Measurements from ENCODE around the gene TRIM27. TPM values are rescaled to one million over a fixed set of nuclear protein-coding genes. Genes with fewer than 3 reads are reported as not detected.

TRIM27 gene
- total and polyA plus RNA-seq, 2 donors = 35.0 to 73.3 TPM

DNA sequence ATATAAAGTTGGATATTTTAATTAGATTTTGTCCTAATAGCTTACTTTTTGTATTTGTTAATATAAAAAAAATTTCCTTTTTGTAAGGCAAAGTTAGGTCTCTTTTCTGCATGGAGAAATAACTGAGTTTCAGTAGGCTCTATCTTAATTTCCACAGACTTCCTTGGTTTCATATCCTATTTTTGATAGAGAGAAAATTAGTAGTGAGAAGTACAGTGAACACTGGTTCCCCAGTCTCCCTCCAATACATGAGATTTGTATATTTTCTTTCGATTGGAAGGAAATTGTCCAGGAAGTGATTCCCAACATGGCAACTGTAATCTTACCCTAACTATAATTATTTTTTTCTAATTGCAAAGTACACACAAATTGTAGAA is 26.4 kb downstream of the TRIM27 start:
- Histone ChIP-seq H3K36me3 (ENCODE audit: insufficient read depth) (peaks cover 3% of the 10 kb centered on the region), H3K4me3 (ENCODE audit: low read depth, low read length) (peak overlapping the region; percentile 63), H3K27ac (ENCODE audit: low read depth) (peak overlapping the region; percentile 50), H3K4me1 (ENCODE audit: insufficient read depth) (no peaks in the 10 kb centered on the region)
- no peak for DNase-seq (ENCODE audit: extremely low spot score)
- 3% methylated on average over 1 of the region's 1 CpG for WGBS

DNA sequence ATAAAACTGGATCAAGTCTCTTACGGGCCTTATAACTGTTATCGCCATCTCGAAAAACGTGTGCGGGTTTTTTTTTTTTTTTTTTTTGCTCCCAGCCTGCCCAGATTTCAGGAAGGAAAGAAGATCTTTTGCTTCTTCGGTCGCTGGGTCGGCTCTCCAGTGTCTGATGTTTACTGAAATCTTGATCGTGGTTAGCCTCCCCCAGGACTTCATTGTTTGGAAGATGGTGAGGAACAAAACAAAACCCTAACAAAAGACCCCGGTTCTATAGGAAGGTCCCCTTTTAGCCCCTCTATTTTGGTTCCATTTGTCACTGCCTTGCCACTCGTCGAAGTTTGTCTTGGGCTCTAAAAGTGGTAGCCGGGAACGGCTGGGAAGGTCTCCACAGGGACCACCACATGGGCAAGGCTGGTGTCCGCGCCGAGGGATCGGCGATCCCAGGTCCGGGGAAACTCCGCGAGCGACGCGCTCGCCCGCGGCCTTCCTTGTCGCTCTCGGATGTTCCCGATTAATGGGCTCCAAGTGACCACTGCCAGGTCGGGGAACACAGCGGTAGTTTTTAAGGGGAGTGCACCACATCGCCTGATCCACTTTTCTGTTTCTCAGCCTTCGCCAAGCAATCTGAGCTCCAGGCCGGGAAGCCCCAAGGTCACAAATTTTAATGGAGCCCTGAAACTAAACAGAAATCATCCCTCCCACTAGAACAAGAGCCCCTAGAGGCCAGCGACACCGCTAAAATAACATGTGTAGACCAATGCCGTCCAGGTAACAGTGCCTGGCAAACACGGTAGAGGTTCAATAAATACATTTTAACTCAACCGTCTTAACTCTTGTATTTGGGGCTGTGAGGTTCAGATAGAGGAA is 27.0 kb downstream of the TRIM27 start:
- peak overlapping the region; percentile 63 for H3K4me3 ChIP-seq (ENCODE audit: low read depth, low read length)
- H3K36me3 ChIP-seq (ENCODE audit: insufficient read depth) = peaks cover 3% of the 10 kb centered on the region
- peak overlapping the region; percentile 95 for H3K27ac ChIP-seq (ENCODE audit: low read depth)
- DNase-seq (ENCODE audit: extremely low spot score) = peak; percentile 52
- no peaks in the 10 kb centered on the region for H3K4me1 ChIP-seq (ENCODE audit: insufficient read depth)
- WGBS = under 1% methylated on average over 41 of the region's 41 CpGs

DNA sequence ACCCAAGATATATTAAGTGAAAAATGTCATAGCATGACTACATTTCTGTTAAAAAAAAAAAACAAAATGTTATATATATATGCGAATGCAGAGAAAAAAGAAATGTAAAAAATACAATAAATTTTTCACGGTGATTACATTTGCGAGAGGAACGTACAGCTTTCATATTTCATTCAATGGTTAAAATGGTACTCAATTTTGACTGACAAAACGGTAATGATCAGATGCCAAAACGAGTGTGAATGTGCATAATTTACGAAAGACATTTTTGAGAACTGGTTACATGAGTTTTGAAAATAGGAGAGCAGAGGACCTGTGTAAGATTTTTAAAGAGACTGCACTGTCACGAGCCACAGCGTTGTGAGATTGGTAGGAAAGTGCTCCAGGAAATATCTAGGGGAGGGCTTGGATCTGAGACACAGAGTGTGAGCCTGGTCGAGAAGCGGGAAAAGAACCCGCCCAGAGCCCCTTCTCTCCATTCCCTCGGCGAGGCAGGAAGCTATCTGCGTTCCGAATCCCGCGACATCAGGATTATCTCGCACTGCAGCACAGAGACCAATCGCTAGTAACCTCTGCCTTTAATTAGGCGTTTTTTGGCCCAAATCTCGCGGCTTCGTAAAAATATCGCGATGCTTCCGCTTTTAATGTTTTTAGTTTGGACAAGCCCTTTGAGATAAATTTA is 28.5 kb downstream of the TRIM27 start:
- Histone ChIP-seq H3K4me1 (ENCODE audit: insufficient read depth) (no peaks in the 10 kb centered on the region), H3K4me3 (ENCODE audit: low read depth, low read length) (peak overlapping the region; percentile 63), H3K36me3 (ENCODE audit: insufficient read depth) (no peaks in the 10 kb centered on the region), H3K27ac (ENCODE audit: low read depth) (peak overlapping the region; percentile 96)
- 8% methylated on average over 27 of the region's 27 CpGs for WGBS
- DNase-seq (ENCODE audit: extremely low spot score) = peak; percentile 99

DNA sequence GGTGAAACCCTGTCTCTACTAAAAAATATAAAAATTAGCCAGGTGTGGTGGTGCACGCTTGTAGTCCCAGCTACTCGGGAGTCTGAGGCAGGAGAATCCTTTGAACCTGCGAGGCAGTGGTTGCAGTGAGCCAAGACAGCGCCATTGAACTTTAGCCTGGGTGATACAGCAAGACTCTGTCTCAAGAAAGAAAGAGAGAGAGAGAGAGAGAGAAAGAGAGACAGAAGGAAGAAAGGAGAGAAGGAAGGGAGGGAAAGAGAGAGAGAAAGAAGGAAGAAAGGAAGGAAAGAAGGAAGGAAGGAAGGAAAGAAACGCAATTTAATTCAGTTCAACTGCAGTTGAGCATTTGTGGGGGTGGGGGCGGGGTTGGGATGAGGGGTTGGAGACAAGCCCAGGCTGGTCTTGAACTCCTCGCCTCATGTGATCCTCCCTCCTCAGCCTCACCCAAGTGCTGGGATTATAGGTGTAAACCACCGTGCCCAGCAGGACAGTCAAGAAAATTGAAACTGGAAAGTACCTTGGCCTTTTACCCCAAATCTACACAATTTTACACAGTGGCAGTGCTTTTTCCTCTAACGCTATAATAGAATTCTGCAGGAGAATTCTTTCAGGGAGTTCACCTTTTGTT is 30.5 kb downstream of the TRIM27 start:
- no peak overlapping the region for H3K27ac ChIP-seq (ENCODE audit: low read depth)
- no peak for DNase-seq (ENCODE audit: extremely low spot score)
- H3K4me3 ChIP-seq (ENCODE audit: low read depth, low read length) = no peak overlapping the region
- no peaks in the 10 kb centered on the region for H3K4me1 ChIP-seq (ENCODE audit: insufficient read depth)
- 82% methylated on average over 9 of the region's 9 CpGs for WGBS
- no peaks in the 10 kb centered on the region for H3K36me3 ChIP-seq (ENCODE audit: insufficient read depth)

DNA sequence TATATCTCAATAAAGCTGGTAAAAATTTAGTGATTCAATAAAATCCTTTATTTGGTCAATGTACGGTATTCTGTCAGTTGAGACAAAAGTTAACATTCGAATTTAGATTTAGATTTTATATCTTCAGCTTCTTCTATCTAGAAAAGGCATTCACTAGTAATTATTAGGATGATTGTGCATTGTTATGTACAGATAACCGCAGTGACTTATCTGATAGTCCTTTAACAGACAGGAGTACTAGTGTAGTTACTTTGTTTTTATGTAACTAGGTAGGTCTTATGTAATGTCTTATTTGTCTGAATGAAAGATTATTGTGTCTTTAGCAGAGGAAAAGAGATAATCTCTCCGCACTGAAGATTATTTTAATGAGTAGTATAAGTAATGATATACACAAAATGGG is 31.3 kb downstream of the TRIM27 start:
- no peaks in the 10 kb centered on the region for H3K4me1 ChIP-seq (ENCODE audit: insufficient read depth)
- DNase-seq (ENCODE audit: extremely low spot score) = no peak
- H3K4me3 ChIP-seq (ENCODE audit: low read depth, low read length) = no peak overlapping the region
- no peak overlapping the region for H3K27ac ChIP-seq (ENCODE audit: low read depth)
- no peaks in the 10 kb centered on the region for H3K36me3 ChIP-seq (ENCODE audit: insufficient read depth)
- 71% methylated on average over 4 of the region's 4 CpGs for WGBS

DNA sequence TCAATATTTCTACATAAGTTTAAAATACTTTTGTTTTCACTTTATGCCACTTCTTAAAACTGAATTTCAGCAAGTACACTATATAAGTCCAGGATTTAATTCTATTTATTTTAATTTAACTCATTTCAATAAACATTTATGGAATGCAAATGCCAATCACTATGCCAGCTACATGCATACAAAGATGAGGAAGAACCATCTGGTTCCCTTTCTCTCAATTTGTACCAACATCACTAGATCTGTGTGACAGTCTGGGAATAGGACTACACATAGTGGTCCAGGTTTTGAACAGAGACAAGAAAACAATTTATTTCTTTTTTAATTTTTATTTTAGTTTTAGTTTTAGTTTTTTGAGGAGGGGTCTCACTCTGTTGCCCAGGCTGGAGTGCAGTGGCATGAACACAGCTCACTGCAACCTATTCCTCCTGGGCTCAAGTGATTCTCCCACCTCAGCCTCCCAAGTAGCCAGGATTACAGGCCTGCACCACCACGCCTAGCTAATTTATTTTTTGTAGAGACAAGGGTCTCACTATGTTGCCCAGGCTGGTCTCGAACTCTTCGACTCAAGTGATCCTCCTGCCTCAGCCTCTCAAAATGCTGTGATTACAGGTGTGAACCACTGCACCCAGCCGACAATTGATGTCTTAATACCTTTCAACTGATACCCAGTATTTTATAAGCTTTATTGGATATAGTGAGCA is 35.8 kb downstream of the TRIM27 start:
- Histone ChIP-seq H3K36me3 (ENCODE audit: insufficient read depth) (no peaks in the 10 kb centered on the region), H3K4me1 (ENCODE audit: insufficient read depth) (no peaks in the 10 kb centered on the region), H3K27ac (ENCODE audit: low read depth) (no peak overlapping the region), H3K4me3 (ENCODE audit: low read depth, low read length) (no peak overlapping the region)
- no peak for DNase-seq (ENCODE audit: extremely low spot score)
- 93% methylated on average over 4 of the region's 4 CpGs for WGBS

DNA sequence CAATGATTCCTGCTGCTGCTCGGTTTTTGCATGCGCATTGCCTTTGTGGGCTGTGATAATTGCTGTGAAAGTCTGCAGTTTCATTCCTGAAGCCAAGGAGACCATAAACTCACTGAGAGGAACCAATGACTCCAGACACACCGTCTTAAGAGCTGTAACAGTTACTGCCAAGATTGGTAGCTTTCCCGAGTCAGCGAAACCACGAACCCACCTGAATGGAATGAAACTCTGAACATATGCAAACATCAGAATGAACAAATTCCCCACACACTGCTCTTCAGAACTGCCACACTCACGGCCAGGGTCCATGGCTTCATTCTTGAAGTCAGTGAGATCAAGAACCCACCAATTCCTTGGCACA is 37.7 kb downstream of the TRIM27 start:
- Histone ChIP-seq H3K36me3 (ENCODE audit: insufficient read depth) (no peaks in the 10 kb centered on the region), H3K4me1 (ENCODE audit: insufficient read depth) (no peaks in the 10 kb centered on the region), H3K27ac (ENCODE audit: low read depth) (no peak overlapping the region), H3K4me3 (ENCODE audit: low read depth, low read length) (no peak overlapping the region)
- no peak for DNase-seq (ENCODE audit: extremely low spot score)
- WGBS = 84% methylated on average over 7 of the region's 7 CpGs

DNA sequence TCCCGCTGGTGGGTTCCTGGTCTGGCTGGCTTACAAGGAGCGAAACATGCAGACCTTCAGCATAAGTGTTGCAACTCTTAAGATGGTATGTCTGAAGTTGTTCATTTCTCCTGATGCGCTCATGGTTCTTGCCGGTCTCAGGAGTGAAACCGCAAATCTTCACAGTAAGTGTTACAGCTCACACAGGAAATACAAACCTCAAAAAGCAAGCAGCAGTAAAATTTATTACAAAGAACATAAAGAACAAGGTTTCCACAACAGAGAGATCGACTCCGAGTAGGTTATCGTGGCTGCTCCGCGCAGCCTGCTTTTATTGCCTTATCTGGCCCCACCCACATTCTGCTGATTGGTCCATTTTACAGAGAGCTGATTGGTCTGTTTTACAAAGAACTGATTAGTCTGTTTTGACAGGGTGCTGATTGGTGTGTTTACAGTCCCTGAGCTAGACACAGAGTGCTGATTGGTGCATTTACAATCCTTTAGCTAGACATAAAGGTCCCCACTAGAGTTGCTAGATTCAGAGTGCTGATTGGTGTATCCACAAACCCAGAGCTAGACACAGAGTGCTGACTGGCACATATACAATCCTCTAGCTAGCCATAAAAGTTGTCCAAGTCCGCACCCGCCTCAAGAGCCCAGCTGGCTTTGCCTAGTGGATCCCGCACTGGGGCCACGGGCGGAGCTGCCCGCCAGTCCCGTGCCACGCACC is 39.2 kb downstream of the TRIM27 start:
- Histone ChIP-seq H3K4me1 (ENCODE audit: insufficient read depth) (no peaks in the 10 kb centered on the region), H3K36me3 (ENCODE audit: insufficient read depth) (no peaks in the 10 kb centered on the region), H3K27ac (ENCODE audit: low read depth) (no peak overlapping the region), H3K4me3 (ENCODE audit: low read depth, low read length) (no peak overlapping the region)
- DNase-seq (ENCODE audit: extremely low spot score) = no peak
- WGBS = 75% methylated on average over 18 of the region's 18 CpGs

DNA sequence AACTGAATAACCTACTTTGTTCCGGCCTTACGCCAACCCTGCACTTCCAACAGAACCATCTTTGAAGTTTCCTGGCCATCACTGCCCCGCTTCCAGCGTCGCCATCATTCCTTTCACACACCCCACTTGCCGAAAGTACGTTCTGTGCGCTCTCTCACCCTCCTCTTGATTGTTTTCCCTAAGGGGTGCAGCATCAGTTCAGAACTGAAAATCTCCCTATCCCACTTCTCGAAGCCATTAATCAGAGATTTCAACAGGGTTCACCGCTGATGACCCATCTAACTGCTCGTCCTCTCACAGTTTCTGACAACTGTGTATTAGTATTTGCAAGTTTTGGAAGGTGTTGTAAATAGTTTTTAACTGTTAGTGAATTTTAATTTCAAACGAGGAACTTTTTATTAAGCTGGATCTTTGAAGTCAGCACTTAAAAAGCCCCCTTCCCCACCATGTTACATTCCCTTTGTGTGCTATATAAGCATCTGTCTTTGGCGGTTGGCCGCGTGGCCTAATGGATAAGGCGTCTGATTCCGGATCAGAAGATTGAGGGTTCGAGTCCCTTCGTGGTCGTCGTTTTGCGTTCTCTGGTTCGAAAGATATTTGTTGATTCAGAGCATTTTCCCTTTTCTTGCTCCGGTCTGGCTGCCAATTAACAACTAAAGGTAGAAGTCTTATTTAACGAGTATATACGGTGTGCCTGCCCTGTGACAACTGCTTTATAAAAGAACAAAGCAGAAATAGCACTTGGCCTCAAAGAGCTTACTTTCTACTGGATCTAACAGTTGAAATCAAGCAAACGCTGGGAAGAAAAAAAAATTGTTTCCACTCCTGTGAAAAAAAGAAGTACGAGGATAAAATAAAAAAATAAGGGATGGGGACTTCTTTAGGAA is 42.6 kb downstream of the TRIM27 start:
- Histone ChIP-seq H3K36me3 (ENCODE audit: insufficient read depth) (no peaks in the 10 kb centered on the region), H3K27ac (ENCODE audit: low read depth) (no peak overlapping the region), H3K4me3 (ENCODE audit: low read depth, low read length) (peak overlapping the region; percentile 51), H3K4me1 (ENCODE audit: insufficient read depth) (no peaks in the 10 kb centered on the region)
- WGBS = 4% methylated on average over 28 of the region's 28 CpGs
- peak; percentile 87 for DNase-seq (ENCODE audit: extremely low spot score)

DNA sequence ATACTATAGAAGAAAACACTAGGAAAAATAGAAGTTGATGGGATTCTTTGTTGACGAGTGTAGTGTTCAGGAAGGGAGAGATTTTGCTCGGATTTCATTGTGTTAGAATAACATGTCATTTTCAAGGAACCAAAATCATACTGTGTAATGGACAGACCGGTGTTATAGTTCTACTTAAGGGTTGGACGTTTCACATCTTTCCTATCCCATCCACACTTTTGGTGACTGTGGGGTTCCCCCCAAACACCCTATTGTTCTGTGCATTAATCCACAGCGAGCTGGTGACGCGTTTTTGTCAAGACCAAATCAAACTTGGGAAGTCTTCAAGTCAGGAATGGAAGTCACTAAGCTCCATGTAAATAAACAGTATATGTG is 43.3 kb downstream of the TRIM27 start:
- DNase-seq (ENCODE audit: extremely low spot score) = no peak
- 32% methylated on average over 7 of the region's 7 CpGs for WGBS
- Histone ChIP-seq H3K27ac (ENCODE audit: low read depth) (no peak overlapping the region), H3K4me1 (ENCODE audit: insufficient read depth) (no peaks in the 10 kb centered on the region), H3K4me3 (ENCODE audit: low read depth, low read length) (peak overlapping the region; percentile 51), H3K36me3 (ENCODE audit: insufficient read depth) (no peaks in the 10 kb centered on the region)

DNA sequence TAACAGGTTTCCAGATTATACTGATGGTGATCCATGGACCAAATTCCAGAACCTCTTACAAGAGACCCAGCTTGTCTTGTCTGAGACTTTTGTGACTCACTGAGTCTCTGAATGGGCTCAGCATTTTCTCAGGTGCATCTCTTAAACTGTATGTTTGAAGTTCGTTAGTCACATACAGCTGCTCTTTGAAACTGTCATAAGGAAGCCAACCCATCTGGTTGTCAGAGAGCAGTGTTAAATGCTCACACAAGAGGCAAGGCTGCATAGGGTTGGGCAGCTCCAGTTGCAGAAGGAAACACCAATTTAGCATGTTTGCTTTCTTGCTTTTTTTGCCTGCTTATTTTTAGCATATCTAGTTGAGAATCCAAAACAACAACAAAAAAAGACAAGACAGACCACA is 47.1 kb downstream of the TRIM27 start:
- 48% methylated on average over 1 of the region's 1 CpG for WGBS
- no peak overlapping the region for H3K4me3 ChIP-seq (ENCODE audit: low read depth, low read length)
- no peak overlapping the region for H3K27ac ChIP-seq (ENCODE audit: low read depth)
- H3K36me3 ChIP-seq (ENCODE audit: insufficient read depth) = no peaks in the 10 kb centered on the region
- no peaks in the 10 kb centered on the region for H3K4me1 ChIP-seq (ENCODE audit: insufficient read depth)
- DNase-seq (ENCODE audit: extremely low spot score) = no peak

DNA sequence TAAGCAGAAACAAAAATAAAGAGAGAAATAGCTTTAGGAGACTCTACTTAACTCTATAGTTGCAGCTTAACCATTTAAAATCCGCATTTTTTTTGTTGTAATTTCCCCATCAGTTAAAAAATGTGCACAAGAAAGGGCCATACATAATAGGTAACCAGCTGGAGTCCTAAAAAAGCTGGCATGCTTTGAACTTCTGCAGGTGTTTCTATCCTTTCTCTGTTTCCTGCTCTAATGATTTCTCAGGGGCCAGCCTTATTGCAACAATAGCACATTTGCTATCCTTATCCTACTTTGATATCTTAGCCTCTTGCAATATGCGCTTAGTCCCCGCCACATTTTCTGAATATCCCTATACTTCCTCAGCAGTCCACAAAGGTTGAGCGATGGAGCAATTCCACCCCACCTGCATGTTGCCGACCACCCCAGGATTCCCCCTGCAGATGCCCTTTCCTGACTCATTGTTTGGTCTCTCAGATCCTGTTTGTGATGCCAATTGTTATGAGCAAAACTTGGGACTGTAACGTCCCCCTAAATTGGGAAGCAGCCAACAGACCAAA is 48.5 kb downstream of the TRIM27 start:
- DNase-seq (ENCODE audit: extremely low spot score) = no peak
- no peaks in the 10 kb centered on the region for H3K4me1 ChIP-seq (ENCODE audit: insufficient read depth)
- H3K4me3 ChIP-seq (ENCODE audit: low read depth, low read length) = no peak overlapping the region
- H3K36me3 ChIP-seq (ENCODE audit: insufficient read depth) = no peaks in the 10 kb centered on the region
- no peak overlapping the region for H3K27ac ChIP-seq (ENCODE audit: low read depth)
- WGBS = 54% methylated on average over 6 of the region's 6 CpGs

All from urinary bladder (tissue), 4 donors.